SK-N-SH treated with all-trans-retinoic acid at 6 μM for 48 hours (cell line): ENCODE results near the gene ESAM.

Experiments used
- ATAC-seq: fragments of 200-7000 bp; cut with Tn5 transposase; 3 replicates; pipeline ENCODE4 v1.9.1; 2020; ENCODE audit warnings: mild to moderate bottlenecking, moderate library complexity
- ARNTL ChIP-seq: fragments of 450-650 bp; formaldehyde crosslinking; IDR thresholded peaks from 2 replicates; pipeline ENCODE4 v1.5.0; 2020; ENCODE audit warnings: low read depth, mild to moderate bottlenecking, moderate library complexity, borderline replicate concordance
- BACH2 ChIP-seq: fragments of 250-450 bp; sonication (Bioruptor Pico); IDR thresholded peaks from 2 replicates; pipeline ENCODE4 v1.9.0; 2021; ENCODE audit warnings: mild to moderate bottlenecking, borderline replicate concordance
- CSDC2 ChIP-seq: fragments of 250-450 bp; sonication (Bioruptor Pico); IDR thresholded peaks from 2 replicates; pipeline ENCODE4 v1.5.0; 2020; ENCODE audit warnings: mild to moderate bottlenecking, moderate library complexity
- ESRRG ChIP-seq: fragments of 250-450 bp; sonication (Bioruptor Pico); IDR thresholded peaks from 2 replicates; pipeline ENCODE4 v1.6.1; 2021; ENCODE audit warnings: mild to moderate bottlenecking
- GLIS3 ChIP-seq: fragments of 250-450 bp; sonication (Bioruptor Pico); IDR thresholded peaks from 2 replicates; pipeline ENCODE4 v1.5.0; 2020; ENCODE audit warnings: mild to moderate bottlenecking, moderate library complexity
- ISL1 ChIP-seq: fragments of 250-450 bp; sonication (Bioruptor Pico); IDR thresholded peaks from 2 replicates; pipeline ENCODE4 v2.1.2; 2022; ENCODE audit warnings: mild to moderate bottlenecking, moderate library complexity
- OSR1 ChIP-seq: fragments of 250-450 bp; sonication (Bioruptor Pico); IDR thresholded peaks from 2 replicates; pipeline ENCODE4 v1.8.0; 2022; ENCODE audit warnings: moderate library complexity, mild to moderate bottlenecking, inconsistent platforms
- RARB ChIP-seq: fragments of 250-450 bp; sonication (Bioruptor Pico); IDR thresholded peaks from 2 replicates; pipeline ENCODE4 v1.8.0; 2021; ENCODE audit warnings: mild to moderate bottlenecking, moderate library complexity
- SNAI2 ChIP-seq: fragments of 250-450 bp; sonication (Bioruptor Pico); IDR thresholded peaks from 2 replicates; pipeline ENCODE4 v1.5.0; 2020; ENCODE audit warnings: mild to moderate bottlenecking, moderate library complexity
- TOX ChIP-seq: fragments of 250-450 bp; sonication (Bioruptor Pico); IDR thresholded peaks from 2 replicates; pipeline ENCODE4 v1.8.0; 2021; ENCODE audit warnings: mild to moderate bottlenecking, moderate library complexity, borderline replicate concordance
- ZC3H10 ChIP-seq: fragments of 250-450 bp; sonication (Bioruptor Pico); IDR thresholded peaks from 2 replicates; pipeline ENCODE4 v1.5.1; 2021; ENCODE audit warnings: mild to moderate bottlenecking, moderate library complexity
- ZFP3 ChIP-seq: fragments of 250-450 bp; sonication (Bioruptor Pico); IDR thresholded peaks from 2 replicates; pipeline ENCODE4 v1.5.0; 2020; ENCODE audit warnings: mild to moderate bottlenecking, moderate library complexity
- ZFP30 ChIP-seq: fragments of 450-650 bp; formaldehyde crosslinking; IDR thresholded peaks from 2 replicates; pipeline ENCODE4 v1.5.0; 2022; ENCODE audit warnings: mild to moderate bottlenecking, moderate library complexity
- ZNF565 ChIP-seq: fragments of 450-650 bp; formaldehyde crosslinking; conservative IDR thresholded peaks from 2 replicates; pipeline ENCODE4 v1.5.0; 2020; ENCODE audit warnings: low read depth, mild to moderate bottlenecking, moderate library complexity
- ZNF8 ChIP-seq: fragments of 450-650 bp; formaldehyde crosslinking; IDR thresholded peaks from 2 replicates; pipeline ENCODE4 v1.5.0; 2020; ENCODE audit warnings: mild to moderate bottlenecking, moderate library complexity
- TF ChIP-seq, protein P1 (sequence below): fragments of 250-450 bp; sonication (Bioruptor Pico); IDR thresholded peaks from 2 replicates; pipeline ENCODE4 v1.8.0; 2020; ENCODE audit warnings: mild to moderate bottlenecking, moderate library complexity, borderline replicate concordance
- TF ChIP-seq, protein P2 (sequence below): fragments of 250-450 bp; sonication (Bioruptor Pico); IDR thresholded peaks from 2 replicates; pipeline ENCODE4 v1.5.1; 2020; ENCODE audit warnings: low read depth, mild to moderate bottlenecking, moderate library complexity
- TF ChIP-seq, protein P3 (sequence below): fragments of 250-450 bp; sonication (Bioruptor Pico); IDR thresholded peaks from 2 replicates; pipeline ENCODE4 v1.8.0; 2021; ENCODE audit warnings: low read depth, mild to moderate bottlenecking, moderate library complexity, borderline replicate concordance
- TF ChIP-seq, protein P4 (sequence below): fragments of 250-450 bp; sonication (Bioruptor Pico); IDR thresholded peaks from 2 replicates; pipeline ENCODE4 v1.5.1; 2021; ENCODE audit warnings: mild to moderate bottlenecking, moderate library complexity
- TF ChIP-seq, protein P5 (sequence below): fragments of 250-450 bp; sonication (Bioruptor Pico); IDR thresholded peaks from 2 replicates; pipeline ENCODE4 v1.5.0; 2020; ENCODE audit warnings: mild to moderate bottlenecking, moderate library complexity

ESAM gene

DNA sequence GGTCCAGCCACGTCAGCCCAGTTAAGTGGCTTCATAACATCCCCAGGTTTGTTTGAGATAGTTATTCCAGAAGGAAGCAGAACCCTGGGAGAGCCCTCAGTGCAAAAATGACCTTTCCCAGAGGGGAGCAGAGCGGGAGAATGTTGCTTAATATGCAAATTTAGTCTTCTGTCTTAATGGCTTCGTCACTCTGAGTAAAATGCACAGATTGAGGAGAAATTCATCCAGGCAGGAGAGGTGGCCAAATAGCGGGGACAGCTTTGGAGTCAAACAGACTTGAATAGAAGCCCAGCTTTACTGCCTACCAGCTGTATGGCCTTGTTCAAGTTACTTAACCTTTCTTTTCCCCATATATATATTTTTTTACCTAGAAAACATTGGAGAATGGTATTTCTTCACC, 34.6 kb downstream of the ESAM start:
- TF ChIP-seq ESRRG (no peak), SNAI2 (CRISPR knock-in tag) (no peak), ZNF565 (no peak), GLIS3 (no peak), ZNF8 (CRISPR knock-in tag) (no peak), ZFP30 (CRISPR knock-in tag) (no peak), BACH2 (CRISPR knock-in tag) (no peak)
- TF ChIP-seq, protein P1, sequence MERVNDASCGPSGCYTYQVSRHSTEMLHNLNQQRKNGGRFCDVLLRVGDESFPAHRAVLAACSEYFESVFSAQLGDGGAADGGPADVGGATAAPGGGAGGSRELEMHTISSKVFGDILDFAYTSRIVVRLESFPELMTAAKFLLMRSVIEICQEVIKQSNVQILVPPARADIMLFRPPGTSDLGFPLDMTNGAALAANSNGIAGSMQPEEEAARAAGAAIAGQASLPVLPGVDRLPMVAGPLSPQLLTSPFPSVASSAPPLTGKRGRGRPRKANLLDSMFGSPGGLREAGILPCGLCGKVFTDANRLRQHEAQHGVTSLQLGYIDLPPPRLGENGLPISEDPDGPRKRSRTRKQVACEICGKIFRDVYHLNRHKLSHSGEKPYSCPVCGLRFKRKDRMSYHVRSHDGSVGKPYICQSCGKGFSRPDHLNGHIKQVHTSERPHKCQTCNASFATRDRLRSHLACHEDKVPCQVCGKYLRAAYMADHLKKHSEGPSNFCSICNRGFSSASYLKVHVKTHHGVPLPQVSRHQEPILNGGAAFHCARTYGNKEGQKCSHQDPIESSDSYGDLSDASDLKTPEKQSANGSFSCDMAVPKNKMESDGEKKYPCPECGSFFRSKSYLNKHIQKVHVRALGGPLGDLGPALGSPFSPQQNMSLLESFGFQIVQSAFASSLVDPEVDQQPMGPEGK (CRISPR knock-in tag): no peak
- TF ChIP-seq, protein P2, sequence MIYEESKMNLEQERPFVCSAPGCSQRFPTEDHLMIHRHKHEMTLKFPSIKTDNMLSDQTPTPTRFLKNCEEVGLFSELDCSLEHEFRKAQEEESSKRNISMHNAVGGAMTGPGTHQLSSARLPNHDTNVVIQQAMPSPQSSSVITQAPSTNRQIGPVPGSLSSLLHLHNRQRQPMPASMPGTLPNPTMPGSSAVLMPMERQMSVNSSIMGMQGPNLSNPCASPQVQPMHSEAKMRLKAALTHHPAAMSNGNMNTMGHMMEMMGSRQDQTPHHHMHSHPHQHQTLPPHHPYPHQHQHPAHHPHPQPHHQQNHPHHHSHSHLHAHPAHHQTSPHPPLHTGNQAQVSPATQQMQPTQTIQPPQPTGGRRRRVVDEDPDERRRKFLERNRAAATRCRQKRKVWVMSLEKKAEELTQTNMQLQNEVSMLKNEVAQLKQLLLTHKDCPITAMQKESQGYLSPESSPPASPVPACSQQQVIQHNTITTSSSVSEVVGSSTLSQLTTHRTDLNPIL (CRISPR knock-in tag): no peak
- TF ChIP-seq, protein P3, sequence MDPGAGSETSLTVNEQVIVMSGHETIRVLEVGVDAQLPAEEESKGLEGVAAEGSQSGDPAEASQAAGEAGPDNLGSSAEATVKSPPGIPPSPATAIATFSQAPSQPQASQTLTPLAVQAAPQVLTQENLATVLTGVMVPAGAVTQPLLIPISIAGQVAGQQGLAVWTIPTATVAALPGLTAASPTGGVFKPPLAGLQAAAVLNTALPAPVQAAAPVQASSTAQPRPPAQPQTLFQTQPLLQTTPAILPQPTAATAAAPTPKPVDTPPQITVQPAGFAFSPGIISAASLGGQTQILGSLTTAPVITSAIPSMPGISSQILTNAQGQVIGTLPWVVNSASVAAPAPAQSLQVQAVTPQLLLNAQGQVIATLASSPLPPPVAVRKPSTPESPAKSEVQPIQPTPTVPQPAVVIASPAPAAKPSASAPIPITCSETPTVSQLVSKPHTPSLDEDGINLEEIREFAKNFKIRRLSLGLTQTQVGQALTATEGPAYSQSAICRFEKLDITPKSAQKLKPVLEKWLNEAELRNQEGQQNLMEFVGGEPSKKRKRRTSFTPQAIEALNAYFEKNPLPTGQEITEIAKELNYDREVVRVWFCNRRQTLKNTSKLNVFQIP (CRISPR knock-in tag): no peak
- TF ChIP-seq, protein P4, sequence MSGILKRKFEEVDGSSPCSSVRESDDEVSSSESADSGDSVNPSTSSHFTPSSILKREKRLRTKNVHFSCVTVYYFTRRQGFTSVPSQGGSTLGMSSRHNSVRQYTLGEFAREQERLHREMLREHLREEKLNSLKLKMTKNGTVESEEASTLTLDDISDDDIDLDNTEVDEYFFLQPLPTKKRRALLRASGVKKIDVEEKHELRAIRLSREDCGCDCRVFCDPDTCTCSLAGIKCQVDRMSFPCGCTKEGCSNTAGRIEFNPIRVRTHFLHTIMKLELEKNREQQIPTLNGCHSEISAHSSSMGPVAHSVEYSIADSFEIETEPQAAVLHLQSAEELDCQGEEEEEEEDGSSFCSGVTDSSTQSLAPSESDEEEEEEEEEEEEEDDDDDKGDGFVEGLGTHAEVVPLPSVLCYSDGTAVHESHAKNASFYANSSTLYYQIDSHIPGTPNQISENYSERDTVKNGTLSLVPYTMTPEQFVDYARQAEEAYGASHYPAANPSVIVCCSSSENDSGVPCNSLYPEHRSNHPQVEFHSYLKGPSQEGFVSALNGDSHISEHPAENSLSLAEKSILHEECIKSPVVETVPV (CRISPR knock-in tag): no peak
- no peak for ATAC-seq

DNA sequence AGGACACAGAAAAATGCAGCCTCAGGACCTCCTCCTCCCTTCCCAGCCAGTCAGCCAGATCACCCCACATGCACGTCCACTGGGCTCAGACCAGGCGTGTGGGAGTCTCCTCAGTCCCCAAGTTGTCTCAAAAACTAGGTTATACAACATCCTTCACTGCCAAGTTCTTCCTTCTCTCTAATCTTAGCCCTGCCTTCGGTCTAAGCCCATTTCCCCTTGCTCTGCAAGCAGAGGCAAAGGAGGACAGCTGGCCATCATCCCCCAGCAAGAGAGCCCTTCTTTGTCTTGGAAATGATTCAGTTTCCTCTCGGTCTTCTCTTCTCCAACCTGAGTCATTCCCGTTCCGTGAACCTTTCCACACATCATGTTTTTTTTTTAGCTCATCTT, 36.4 kb downstream of the ESAM start:
- TF ChIP-seq TOX (CRISPR knock-in tag) (no peak), GLIS3 (no peak), ZFP3 (CRISPR knock-in tag) (no peak), ZC3H10 (CRISPR knock-in tag) (no peak), ISL1 (CRISPR knock-in tag) (no peak), ARNTL (no peak), RARB (CRISPR knock-in tag) (no peak), OSR1 (no peak), BACH2 (CRISPR knock-in tag) (no peak), ZFP30 (CRISPR knock-in tag) (no peak), CSDC2 (CRISPR knock-in tag) (no peak), ZNF8 (CRISPR knock-in tag) (no peak)
- TF ChIP-seq, protein P3 (CRISPR knock-in tag): no peak
- TF ChIP-seq, protein P1 (CRISPR knock-in tag): no peak
- TF ChIP-seq, protein P5, sequence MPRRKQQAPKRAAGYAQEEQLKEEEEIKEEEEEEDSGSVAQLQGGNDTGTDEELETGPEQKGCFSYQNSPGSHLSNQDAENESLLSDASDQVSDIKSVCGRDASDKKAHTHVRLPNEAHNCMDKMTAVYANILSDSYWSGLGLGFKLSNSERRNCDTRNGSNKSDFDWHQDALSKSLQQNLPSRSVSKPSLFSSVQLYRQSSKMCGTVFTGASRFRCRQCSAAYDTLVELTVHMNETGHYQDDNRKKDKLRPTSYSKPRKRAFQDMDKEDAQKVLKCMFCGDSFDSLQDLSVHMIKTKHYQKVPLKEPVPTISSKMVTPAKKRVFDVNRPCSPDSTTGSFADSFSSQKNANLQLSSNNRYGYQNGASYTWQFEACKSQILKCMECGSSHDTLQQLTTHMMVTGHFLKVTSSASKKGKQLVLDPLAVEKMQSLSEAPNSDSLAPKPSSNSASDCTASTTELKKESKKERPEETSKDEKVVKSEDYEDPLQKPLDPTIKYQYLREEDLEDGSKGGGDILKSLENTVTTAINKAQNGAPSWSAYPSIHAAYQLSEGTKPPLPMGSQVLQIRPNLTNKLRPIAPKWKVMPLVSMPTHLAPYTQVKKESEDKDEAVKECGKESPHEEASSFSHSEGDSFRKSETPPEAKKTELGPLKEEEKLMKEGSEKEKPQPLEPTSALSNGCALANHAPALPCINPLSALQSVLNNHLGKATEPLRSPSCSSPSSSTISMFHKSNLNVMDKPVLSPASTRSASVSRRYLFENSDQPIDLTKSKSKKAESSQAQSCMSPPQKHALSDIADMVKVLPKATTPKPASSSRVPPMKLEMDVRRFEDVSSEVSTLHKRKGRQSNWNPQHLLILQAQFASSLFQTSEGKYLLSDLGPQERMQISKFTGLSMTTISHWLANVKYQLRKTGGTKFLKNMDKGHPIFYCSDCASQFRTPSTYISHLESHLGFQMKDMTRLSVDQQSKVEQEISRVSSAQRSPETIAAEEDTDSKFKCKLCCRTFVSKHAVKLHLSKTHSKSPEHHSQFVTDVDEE (CRISPR knock-in tag): no peak
- ATAC-seq: peak; percentile 26; the same call in 1 of the 3 replicates
